RPMI8226 (cell line): Measurements from ENCODE around the gene DSCAML1.

ENCODE experiments used
- DNase-seq: peaks from one replicate; pipeline ENCODE4 v3.0.0-alpha.2; 2015

DSCAML1 gene

DNA sequence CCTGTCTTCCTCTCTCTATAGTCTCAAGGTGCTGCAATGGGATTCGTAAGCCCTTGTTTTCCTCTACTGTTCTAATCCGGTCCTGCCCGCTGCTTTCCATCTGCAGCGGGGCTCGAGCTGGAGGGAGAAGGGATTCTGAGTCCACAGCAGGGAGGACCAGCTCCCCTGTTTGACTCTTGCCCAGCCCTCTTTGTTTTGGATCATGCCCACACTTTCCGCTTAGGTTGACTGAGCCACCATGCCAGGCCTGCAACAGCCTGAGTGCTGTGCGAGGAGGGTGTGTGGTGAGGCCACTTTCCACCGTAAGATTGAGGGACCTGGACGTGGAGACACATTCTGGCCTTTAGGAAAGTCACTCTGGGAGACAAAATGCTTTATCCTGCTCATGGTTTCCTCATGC lies 411.1 kb downstream of the DSCAML1 start:
- no peak for DNase-seq

DNA sequence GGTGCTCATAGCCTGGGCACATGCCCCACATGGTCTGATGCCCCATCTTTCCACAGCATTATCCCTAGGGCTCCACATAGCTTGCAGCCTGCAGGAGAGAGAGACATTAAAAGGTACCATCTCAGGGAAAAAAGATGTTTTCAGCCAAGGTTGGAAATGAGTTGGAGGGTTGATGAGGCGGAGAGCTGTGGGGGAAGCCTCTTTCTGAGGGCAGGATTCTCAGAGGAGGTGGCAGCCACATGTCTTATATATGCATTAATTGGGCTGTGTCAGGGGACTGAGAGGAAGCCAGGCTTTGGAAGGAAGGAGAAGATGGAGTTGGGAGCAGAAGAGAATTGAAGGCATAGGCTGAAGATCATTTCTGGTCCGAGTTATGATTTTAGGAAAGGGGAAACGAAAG lies 411.5 kb downstream of the DSCAML1 start:
- DNase-seq: no peak

DNA sequence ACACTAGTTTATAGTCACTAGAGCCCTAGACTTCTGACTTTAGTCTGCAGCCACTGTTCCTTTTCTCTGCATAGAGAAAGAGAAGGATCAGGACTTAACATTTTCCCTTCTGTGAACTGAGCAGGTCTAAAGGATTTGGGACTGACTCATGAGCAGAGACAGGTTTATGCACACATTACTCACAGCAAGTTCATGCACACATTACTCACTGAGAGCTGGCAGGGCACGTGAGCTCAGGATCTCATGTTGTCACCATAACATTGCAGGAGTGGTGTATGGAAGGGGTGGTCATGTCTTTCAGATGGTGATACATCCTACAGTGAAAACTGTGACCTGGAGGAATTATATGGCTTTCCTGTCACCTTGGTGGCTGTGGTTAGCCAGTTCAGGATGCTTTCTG lies 413.0 kb downstream of the DSCAML1 start:
- DNase-seq: no peak

GRCh38 chr11:117382746-117383145 lies 414.3 kb downstream of the DSCAML1 start:
- DNase-seq: no peak

DNA sequence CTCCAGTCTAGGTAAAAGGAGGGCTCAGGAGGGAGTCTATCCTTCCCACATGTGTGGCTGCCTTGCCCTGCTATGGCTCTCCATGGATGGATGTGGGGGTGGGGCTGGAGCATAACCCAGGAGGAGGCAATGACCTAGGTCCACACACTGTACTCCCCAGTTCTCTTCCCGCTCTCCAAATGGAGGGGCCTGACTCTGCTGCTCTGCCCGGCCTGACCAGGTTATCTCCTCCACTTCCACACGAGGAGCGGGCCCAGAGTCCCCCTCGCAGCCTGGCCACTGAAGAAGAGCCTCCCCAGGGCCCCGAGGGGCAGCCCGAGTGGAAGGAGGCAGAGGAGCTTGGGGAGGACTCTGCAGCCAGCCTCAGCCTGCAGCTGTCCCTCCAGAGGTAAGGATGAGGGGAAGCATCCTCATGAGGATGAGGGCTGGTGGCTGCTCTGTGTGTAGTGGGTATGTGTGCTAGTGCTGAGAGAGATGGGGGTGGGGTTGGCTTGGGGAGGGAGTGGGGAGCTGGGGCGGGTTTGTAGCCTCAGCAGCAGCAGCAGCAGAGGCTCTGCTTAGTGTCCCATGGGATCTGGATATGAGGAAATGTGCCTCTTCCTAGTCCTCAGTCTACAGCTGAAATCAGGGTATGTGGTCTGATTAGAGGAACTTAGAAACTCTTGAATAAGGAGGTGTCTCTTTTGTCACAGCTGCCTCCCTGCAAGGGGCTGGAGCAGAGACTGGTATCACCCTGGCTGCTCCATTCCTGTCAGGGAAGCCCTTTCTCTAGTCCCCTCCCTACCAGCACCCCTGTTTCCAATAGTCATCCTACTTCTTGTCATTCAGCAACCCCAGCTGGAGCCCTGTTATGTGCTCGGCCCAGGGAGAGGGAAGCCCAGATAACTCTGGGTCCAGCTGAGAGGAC lies 415.3 kb downstream of the DSCAML1 start:
- DNase-seq: no peak

- no peak for DNase-seq
These were observed 416.3 kb downstream of the DSCAML1 start for GRCh38 chr11:117380676-117381075.

DNA sequence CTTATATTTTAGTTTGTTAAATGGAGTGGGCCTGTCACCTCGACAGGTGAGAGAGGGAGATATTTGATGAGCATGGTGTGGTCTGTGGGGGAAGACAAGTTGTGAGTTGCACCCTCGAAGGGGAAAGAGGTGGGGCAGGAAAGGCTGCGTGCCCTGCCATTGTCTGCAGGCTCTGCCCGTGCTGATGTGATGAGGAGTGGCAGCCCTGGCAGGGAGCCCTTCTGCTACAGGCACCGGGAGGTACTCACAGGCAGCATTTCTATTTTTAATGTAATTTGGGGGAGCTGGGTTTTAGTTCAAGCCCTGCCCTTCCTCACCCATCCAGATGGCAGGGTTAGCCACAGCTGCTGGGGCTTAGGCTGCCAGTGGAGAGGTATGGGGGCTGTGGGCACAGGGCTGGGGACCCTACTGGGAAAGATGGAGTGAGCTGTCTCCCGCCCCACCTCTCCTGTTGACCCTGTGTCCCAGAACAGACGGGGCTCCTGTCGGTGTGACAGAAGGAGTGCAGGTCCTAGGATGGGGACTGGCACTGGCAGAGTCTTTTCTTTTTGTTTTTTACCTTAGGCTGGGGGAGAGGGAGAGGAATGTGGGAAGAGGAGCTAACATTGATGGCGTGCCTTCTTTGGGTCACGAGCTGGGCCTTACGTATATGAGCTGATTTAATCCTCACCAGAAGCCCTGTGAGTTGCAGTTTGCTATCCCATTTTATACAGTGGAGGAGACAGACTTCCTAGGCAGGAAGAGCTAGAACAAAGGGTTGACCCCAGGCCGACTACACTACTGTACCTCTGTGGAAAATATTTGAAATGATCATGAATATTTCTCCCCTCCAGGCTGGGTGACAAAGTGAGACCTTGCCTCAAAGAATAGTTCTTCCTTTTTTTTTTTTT lies 417.8 kb downstream of the DSCAML1 start:
- no peak for DNase-seq
